GM11168 (cell line): ENCODE results near the gene HES1.

Experiments used
- in situ Hi-C: fragments of 300-500 bp; cut with MboI; formaldehyde crosslinking; loops from one replicate; pipeline ENCODE4 v1.12.0; 2022; ENCODE audit warnings: low sequenced_read_pairs; ENCODE audit not compliant: unreplicated experiment

HES1 gene

GRCh38 chr3:194101592-194102432, 34.1 kb upstream of the HES1 start:
- in situ Hi-C loops: no loop called here

GRCh38 chr3:194102436-194102835, 33.5 kb upstream of the HES1 start:
- in situ Hi-C loops: no loop called here

- in situ Hi-C loops: no loop called here
Observed at GRCh38 chr3:194103505-194103904, 32.4 kb upstream of the HES1 start.

- in situ Hi-C loops: no loop called here
Observed at GRCh38 chr3:194103983-194104751, 31.8 kb upstream of the HES1 start.

- in situ Hi-C loops: no loop called here
Observed at GRCh38 chr3:194105292-194105691, 30.7 kb upstream of the HES1 start.

GRCh38 chr3:194107107-194107506, 28.8 kb upstream of the HES1 start:
- in situ Hi-C loops: no loop called here

- in situ Hi-C loops: no loop called here
Observed at GRCh38 chr3:194109192-194109863, 26.6 kb upstream of the HES1 start.

GRCh38 chr3:194110483-194110882, 25.5 kb upstream of the HES1 start:
- in situ Hi-C loops: no loop called here

- in situ Hi-C loops: no loop called here
Observed at GRCh38 chr3:194111336-194111735, 24.6 kb upstream of the HES1 start.

GRCh38 chr3:194112120-194113106, 23.5 kb upstream of the HES1 start:
- in situ Hi-C loops: no loop called here

GRCh38 chr3:194114123-194114522, 21.8 kb upstream of the HES1 start:
- in situ Hi-C loops: no loop called here

GRCh38 chr3:194117104-194117845, 18.7 kb upstream of the HES1 start:
- in situ Hi-C loops: no loop called here

- in situ Hi-C loops: no loop called here
Observed at GRCh38 chr3:194118920-194119319, 17.0 kb upstream of the HES1 start.

GRCh38 chr3:194119831-194120590, 15.9 kb upstream of the HES1 start:
- in situ Hi-C loops: no loop called here

GRCh38 chr3:194120789-194121770, 14.9 kb upstream of the HES1 start:
- in situ Hi-C loops: no loop called here

GRCh38 chr3:194121891-194122631, 13.9 kb upstream of the HES1 start:
- in situ Hi-C loops: no loop called here

GRCh38 chr3:194123726-194124125, 12.2 kb upstream of the HES1 start:
- in situ Hi-C loops: no loop called here
